ENCODE data around the gene RNF151.
A peak's percentile ranks its signal among the peaks of the same experiment; 100 is the strongest.
"Not testable (repeated sequence)": the region's sequence is repeated elsewhere in the genome, so short reads cannot be mapped to it uniquely, and the experiment has no call there.

The RNF151 gene

GRCh38 chr16:1939833-1940232, 26.8 kb upstream of the RNF151 start:
- DNase-seq = not testable (repeated sequence)

GRCh38 chr16:1940273-1941161, 26.1 kb upstream of the RNF151 start:
- no peak for DNase-seq

- DNase-seq = no peak
Observed at GRCh38 chr16:1941162-1942046, 25.3 kb upstream of the RNF151 start.

- no peak for DNase-seq
Observed at GRCh38 chr16:1942047-1942809, 24.4 kb upstream of the RNF151 start.

- DNase-seq = peak; percentile 93
Observed at GRCh38 chr16:1942810-1943726, 23.6 kb upstream of the RNF151 start, which contains the start of gene MSRB1. TSS of gene MSRB1 (minus strand) at chr16:1943199. CDS start at chr16:1943156, 43 bp downstream.

- DNase-seq = no peak
Observed at GRCh38 chr16:1944612-1945199, 21.9 kb upstream of the RNF151 start.

- DNase-seq = no peak
Observed at GRCh38 chr16:1945559-1946391, 20.9 kb upstream of the RNF151 start.

- no peak for DNase-seq
Observed at GRCh38 chr16:1946495-1947368, 19.9 kb upstream of the RNF151 start.

GRCh38 chr16:1947369-1947670, 19.3 kb upstream of the RNF151 start:
- DNase-seq = no peak

- DNase-seq = no peak
Observed at GRCh38 chr16:1949507-1949906, 17.1 kb upstream of the RNF151 start.

- no peak for DNase-seq
Observed at GRCh38 chr16:1950047-1950446, 16.6 kb upstream of the RNF151 start.

- no peak for DNase-seq
Observed at GRCh38 chr16:1950559-1950958, 16.1 kb upstream of the RNF151 start.

- no peak for DNase-seq
Observed at GRCh38 chr16:1953734-1954133, 12.9 kb upstream of the RNF151 start.

GRCh38 chr16:1957434-1958142, 9.1 kb upstream of the RNF151 start:
- DNase-seq = not testable (repeated sequence)

GRCh38 chr16:1958143-1958491, 8.5 kb upstream of the RNF151 start:
- DNase-seq = not testable (repeated sequence)

- no peak for DNase-seq
Observed at GRCh38 chr16:1958715-1959268, 7.9 kb upstream of the RNF151 start.

GRCh38 chr16:1959269-1960039, 7.2 kb upstream of the RNF151 start, which contains the start of gene NDUFB10:
TSS of gene NDUFB10 (plus strand) at chr16:1959538. CDS start at chr16:1959625, 87 bp downstream.
- peak; percentile 39 for DNase-seq
